Muscle layer of colon (tissue), 2 donors: ENCODE results near the gene CHST12.

Source experiments
- H3K27ac ChIP-seq: one replicate; pipeline ENCODE4 v1.7.0; 2013; ENCODE audit warnings: low read depth, mild to moderate bottlenecking, low read length, moderate library complexity
- H3K27me3 ChIP-seq, 2 donors: one replicate each; pipeline ENCODE4 v1.7.0; 2013; ENCODE audit warnings: low read length in 2 of 2, mild to moderate bottlenecking in 2 of 2; ENCODE audit not compliant: insufficient read depth in 2 of 2, control insufficient read depth in 1 of 2
- H3K36me3 ChIP-seq: one replicate; pipeline ENCODE4 v1.7.0; 2013; ENCODE audit warnings: mild to moderate bottlenecking, low read length; ENCODE audit not compliant: insufficient read depth
- H3K4me1 ChIP-seq: one replicate; pipeline ENCODE4 v1.7.0; 2013; ENCODE audit warnings: mild to moderate bottlenecking, low read length; ENCODE audit not compliant: insufficient read depth
- H3K4me3 ChIP-seq, 2 donors: one replicate each; pipeline ENCODE4 v1.7.0; 2013; ENCODE audit warnings: low read length in 2 of 2, low read depth in 1 of 2, mild to moderate bottlenecking in 1 of 2, moderate library complexity in 1 of 2
- H3K9ac ChIP-seq: one replicate; pipeline ENCODE4 v1.7.0; 2013; ENCODE audit warnings: low read length
- H3K9me3 ChIP-seq: one replicate; pipeline ENCODE4 v1.7.0; 2013; ENCODE audit warnings: mild to moderate bottlenecking, low read length
- donor health status: abdominal sarcoma.
- donor health status: Adenocarcinoma of cecum.

Gene CHST12

DNA sequence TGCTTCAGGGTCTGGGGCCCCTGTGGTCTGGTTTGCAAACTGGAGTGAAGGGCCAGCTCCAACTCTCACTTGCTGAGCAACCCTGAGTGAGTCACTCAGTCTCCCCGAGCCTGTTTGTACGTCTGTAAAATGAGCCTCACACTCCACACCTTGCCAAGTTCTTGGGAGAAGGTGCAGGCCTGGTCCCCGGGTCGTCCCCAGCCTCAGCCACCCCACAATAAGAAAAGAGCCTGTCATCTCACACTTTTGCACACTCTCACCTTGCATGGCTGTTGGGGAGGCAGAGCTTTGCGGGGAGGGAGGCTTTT lies 67.6 kb downstream of the CHST12 start:
- Histone ChIP-seq H3K4me1 (no peaks in the 10 kb centered on the region), H3K27me3 (peaks cover 0 to 10% of the 10 kb centered on the region in 2 donors), H3K4me3 (no peak overlapping the region), H3K9ac (no peak overlapping the region), H3K9me3 (no peaks in the 10 kb centered on the region), H3K27ac (no peak overlapping the region), H3K36me3 (no peaks in the 10 kb centered on the region)

DNA sequence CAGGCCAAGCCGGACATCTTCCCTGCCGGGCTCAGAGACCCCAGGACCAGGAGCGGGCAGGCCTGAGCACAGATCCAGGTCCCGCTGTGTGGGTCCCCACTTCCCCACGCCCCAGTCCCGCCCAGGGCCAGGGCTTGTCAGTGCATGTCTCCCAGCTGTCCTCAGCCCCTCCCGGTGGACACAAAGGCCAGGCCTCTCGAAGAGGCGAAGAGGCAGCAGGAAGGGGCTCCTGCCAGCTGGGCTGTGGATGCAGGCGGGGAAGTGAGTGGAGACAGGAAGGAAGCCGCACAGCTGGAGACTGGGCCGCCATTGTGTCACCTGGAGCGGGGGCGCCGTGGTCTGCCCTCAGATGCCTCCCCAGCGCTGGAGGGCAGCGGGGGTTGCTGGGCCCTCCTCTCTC lies 68.0 kb downstream of the CHST12 start:
- H3K9ac ChIP-seq: no peak overlapping the region
- no peaks in the 10 kb centered on the region for H3K36me3 ChIP-seq
- no peak overlapping the region for H3K4me3 ChIP-seq
- H3K9me3 ChIP-seq: no peaks in the 10 kb centered on the region
- H3K27me3 ChIP-seq: peaks cover 0 to 10% of the 10 kb centered on the region in 2 donors
- H3K4me1 ChIP-seq: no peaks in the 10 kb centered on the region
- H3K27ac ChIP-seq: no peak overlapping the region

DNA sequence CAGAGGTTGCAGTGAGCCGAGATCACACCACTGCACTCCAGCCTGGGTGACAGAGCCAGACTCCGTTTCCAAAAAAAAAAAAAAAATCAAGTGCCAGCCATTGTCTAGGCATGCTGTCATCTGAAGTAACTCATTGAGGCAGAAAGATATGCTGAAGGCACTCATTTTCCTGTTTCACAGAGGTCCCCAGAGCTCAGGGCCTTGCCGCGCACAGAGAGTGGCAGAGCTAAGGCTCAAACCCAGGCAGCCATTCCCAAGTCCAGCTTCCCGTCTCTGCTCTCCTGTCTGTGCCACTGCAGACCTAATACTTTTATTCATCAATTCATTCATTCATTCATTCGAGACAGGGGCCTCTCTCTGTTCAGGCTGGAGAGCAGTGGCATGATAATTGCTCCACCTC lies 69.3 kb downstream of the CHST12 start:
- Histone ChIP-seq H3K4me3 (no peak overlapping the region), H3K9me3 (no peaks in the 10 kb centered on the region), H3K36me3 (no peaks in the 10 kb centered on the region), H3K4me1 (peaks cover 1% of the 10 kb centered on the region), H3K27me3 (peaks cover 0 to 23% of the 10 kb centered on the region in 2 donors), H3K27ac (no peak overlapping the region), H3K9ac (no peak overlapping the region)

DNA sequence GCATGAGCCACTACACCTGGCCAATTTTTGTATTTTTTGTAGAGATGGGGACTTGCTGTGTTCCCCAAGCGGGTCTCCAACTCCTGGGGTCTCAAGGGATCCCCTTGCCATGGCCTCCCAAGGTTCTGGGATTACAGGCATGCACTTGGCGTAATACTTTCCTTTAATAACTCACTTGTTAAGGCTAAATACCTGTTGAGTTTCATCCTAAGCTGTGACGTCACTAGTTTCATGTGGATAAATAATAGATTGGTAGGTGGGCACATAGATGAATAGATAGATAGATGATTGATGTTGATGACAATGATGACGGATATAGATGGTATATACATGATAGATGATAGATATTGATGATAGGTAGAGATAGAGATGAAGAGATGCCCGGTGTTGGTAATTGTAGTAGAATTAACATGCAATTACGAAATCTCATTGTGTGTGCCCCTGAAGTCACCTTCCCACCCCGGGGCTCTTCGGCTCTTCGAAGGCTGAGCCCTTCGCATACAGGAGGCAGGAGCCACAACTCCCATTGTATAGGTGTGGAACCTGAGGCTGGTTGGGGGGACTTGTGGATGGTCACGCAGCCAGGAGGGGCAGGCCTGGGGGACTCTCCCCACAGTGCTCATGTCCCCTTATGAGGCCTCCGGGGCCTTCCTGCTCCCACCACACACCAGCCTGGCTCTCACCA lies 70.2 kb downstream of the CHST12 start:
- Histone ChIP-seq H3K4me1 (peaks cover 8% of the 10 kb centered on the region), H3K27me3 (peaks cover 0 to 25% of the 10 kb centered on the region in 2 donors), H3K27ac (no peak overlapping the region), H3K9ac (no peak overlapping the region), H3K36me3 (no peaks in the 10 kb centered on the region), H3K9me3 (no peaks in the 10 kb centered on the region), H3K4me3 (no peak overlapping the region)

DNA sequence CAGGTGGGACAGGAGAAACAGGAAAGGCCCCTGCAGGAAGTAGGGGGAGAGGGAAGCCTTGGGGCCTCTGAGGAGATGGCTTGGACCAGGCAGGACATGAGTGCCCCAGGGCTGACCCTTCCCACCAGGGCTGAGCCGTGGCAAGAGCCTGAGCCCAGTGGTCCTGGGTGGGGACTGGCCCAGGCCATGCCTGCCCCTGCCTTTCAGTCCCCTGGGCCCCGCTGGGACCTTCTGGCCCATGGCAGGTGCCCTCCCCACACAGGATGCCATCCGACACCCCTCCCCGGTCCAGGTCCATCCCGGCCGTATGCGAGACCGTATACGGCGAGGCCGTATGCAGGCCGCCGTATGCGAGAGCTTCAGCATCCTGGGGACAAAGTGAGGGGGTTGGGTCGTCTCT lies 70.8 kb downstream of the CHST12 start:
- peaks cover 0 to 25% of the 10 kb centered on the region in 2 donors for H3K27me3 ChIP-seq
- no peaks in the 10 kb centered on the region for H3K36me3 ChIP-seq
- H3K4me3 ChIP-seq: no peak overlapping the region
- H3K4me1 ChIP-seq: peaks cover 8% of the 10 kb centered on the region
- no peaks in the 10 kb centered on the region for H3K9me3 ChIP-seq
- H3K9ac ChIP-seq: no peak overlapping the region
- H3K27ac ChIP-seq: no peak overlapping the region

DNA sequence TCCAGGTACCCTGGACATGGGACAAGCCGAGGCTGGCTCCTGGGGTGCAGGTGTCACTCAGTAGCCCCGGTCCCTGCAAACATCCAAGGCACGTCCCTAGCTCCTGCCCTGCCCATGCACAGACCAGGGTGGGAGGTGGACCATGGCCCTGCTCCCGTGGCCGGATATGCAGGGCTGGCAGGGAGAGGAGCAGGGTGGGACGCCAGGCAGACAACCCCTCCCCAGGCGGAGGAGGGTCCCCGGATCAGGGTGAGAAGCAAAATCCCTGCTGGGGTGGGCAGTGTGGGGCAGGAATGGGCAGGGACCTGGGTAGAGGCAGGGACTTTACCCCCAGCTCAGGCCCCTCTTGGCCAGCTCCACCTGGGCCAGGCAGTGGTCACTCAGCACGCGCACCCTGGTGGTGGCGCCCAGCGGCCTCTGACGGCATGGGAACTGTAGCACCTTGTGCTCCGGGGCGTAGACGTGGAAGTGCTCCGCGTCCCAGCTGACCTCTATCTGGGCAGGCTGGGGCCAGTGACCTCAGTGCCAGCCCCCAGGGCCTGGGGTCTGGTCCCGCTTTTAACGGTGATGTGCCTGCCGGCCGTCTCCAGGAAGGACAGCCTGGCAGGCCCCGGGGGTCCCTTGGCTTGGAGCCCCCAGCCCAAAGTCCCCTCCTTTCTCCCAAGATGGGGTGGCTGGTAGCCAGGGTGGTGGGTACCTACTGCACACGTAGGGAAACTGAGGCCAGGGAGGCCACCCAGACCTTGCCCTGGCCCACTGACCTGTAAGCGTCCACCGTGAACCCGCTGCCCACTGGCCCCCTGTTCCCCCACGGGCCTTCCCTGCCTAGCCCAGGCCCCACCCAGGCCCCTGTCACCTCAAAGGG lies 71.6 kb downstream of the CHST12 start:
- Histone ChIP-seq H3K4me1 (peaks cover 8% of the 10 kb centered on the region), H3K4me3 (no peak overlapping the region), H3K27ac (no peak overlapping the region), H3K9ac (no peak overlapping the region), H3K36me3 (no peaks in the 10 kb centered on the region), H3K27me3 (peaks cover 0 to 31% of the 10 kb centered on the region in 2 donors), H3K9me3 (no peaks in the 10 kb centered on the region)

DNA sequence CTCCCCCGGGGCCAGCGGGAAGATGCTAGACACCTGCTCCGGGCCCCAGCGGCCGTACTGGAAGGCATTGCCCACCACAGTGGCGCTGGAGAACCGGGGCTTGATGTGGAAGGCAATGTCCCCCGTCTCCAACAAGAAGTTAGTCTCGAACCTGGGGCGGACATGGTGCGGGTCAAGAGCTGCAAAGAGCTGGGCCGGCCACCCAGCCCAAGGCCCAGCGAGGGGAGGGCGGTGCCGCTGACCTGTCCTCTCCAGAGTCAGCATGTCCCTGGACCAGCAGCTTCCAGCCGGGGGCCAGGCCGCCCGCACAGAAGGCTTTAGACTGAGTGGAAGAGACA lies 72.2 kb downstream of the CHST12 start:
- H3K9me3 ChIP-seq: no peaks in the 10 kb centered on the region
- no peak overlapping the region for H3K9ac ChIP-seq
- H3K4me1 ChIP-seq: peaks cover 8% of the 10 kb centered on the region
- no peaks in the 10 kb centered on the region for H3K36me3 ChIP-seq
- peaks cover 0 to 37% of the 10 kb centered on the region in 2 donors for H3K27me3 ChIP-seq
- H3K4me3 ChIP-seq: no peak overlapping the region
- H3K27ac ChIP-seq: no peak overlapping the region

DNA sequence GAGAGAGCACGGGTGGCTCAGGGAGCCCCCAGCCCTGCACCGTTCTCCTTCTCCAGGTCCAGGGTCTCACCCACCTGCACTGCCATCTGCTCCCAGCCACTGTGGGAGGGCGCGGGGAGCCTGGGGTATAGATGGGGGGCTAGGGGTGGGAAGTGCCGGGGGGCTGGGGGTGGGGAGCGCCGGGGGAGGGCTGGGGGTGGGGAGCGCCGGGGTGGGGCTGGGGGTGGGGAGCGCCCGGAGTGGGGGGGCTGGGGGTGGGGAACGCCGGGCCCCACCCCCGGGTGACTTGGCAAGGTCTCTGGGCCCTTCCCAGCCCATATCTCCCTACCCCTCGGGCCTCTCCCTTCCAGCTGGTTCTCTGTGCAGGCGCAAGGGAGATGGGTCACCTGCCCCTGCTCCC lies 72.9 kb downstream of the CHST12 start, which contains the start of gene GRIFIN:
Gene GRIFIN (minus strand): TSS at position 101 of the 400 bp plus-strand sequence. CDS start 15 bp downstream, at position 86.
- Histone ChIP-seq H3K27me3 (peaks cover 0 to 39% of the 10 kb centered on the region in 2 donors), H3K9me3 (no peaks in the 10 kb centered on the region), H3K4me1 (peaks cover 8% of the 10 kb centered on the region), H3K9ac (no peak within 1 kb of the TSS), H3K4me3 (no peak within 1 kb of the TSS), H3K27ac (no peak within 1 kb of the TSS), H3K36me3 (no peaks in the 10 kb centered on the region)

DNA sequence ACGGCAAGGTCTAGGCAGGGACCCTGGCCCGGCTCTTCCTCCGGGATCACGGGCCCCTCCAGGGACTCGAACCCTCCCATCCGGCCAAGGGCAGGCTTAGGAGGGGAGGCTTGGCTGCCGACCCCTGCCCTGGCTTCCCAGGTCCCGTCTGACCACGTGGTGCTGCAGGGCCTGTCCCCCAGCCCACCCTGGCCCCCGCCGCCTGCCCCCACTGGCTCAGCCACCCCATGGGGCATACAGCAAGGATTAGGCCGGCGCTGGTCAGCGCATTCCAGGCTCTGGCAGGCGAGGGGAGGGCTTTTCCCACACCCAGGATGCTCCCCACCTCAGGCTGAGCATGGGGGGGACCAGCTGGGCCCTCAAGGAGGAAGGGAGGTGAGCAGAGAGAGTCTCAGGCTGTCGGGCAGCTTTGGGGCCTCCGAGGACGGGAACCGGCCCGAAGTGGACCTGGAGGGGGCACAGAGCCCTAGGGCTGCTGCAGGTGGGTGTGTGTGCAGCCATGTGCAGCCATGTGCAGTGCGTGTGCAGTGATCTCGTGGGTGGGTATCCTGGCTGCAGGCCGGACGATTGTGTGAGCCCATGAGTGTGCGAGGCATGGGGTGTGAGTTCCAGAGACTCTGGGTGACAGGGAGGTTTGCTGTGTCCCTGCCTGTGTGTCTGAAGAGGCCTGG lies 73.5 kb downstream of the CHST12 start:
- H3K9me3 ChIP-seq: no peaks in the 10 kb centered on the region
- no peak overlapping the region for H3K9ac ChIP-seq
- H3K27me3 ChIP-seq: peaks cover 0 to 39% of the 10 kb centered on the region in 2 donors
- no peak overlapping the region for H3K27ac ChIP-seq
- H3K4me1 ChIP-seq: peaks cover 8% of the 10 kb centered on the region
- H3K4me3 ChIP-seq: no peak overlapping the region
- H3K36me3 ChIP-seq: no peaks in the 10 kb centered on the region

DNA sequence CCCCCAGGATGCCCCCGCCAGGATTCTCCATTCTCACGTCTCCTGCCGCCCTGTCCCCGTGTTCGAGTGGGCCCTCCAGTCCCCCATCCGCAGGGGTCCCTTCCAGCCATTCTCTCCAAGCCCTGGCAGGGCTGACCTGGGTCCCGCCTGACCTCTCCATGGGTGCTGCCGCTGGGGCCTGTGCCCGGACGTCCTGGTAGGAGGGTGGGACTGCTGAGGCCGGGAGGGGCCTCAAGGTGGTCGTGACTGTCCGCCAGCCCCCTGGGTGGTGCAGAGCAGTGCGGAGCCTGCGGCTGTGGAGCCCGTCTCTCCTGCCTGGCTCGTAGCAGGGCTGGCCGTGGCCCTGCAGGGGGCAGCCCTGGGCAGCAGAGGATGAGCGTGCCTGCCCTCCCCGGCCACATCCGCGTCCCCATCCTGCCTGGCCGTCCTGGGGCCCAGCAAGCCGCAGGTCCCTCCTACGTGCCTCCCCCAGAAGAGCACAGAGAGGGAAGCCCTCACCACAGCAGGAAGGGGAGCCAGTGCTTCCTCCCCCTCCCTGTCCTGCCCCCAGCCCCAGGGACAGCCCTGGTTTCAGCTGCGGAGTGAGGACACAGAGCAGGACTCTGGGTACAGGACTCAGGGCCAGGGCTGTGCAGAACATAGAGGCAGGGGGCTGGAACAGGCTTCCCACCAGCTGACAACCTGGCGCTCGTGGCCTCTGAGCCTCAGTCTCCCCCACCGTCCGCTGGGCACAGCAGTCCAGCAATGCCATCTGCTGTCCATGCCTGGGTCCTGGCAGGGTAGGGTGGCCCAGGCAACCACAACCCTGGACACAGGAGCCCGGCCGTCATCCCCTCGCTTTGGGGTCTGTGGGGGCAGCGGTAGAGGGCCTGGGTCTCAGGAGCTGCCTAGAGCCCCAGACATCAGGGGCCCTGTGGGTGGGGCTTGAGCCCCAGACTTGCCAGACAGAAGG lies 74.3 kb downstream of the CHST12 start:
- H3K27ac ChIP-seq: no peak overlapping the region
- peaks cover 8% of the 10 kb centered on the region for H3K4me1 ChIP-seq
- H3K36me3 ChIP-seq: no peaks in the 10 kb centered on the region
- H3K9me3 ChIP-seq: no peaks in the 10 kb centered on the region
- H3K4me3 ChIP-seq: no peak overlapping the region
- H3K9ac ChIP-seq: no peak overlapping the region
- H3K27me3 ChIP-seq: peaks cover 0 to 46% of the 10 kb centered on the region in 2 donors

DNA sequence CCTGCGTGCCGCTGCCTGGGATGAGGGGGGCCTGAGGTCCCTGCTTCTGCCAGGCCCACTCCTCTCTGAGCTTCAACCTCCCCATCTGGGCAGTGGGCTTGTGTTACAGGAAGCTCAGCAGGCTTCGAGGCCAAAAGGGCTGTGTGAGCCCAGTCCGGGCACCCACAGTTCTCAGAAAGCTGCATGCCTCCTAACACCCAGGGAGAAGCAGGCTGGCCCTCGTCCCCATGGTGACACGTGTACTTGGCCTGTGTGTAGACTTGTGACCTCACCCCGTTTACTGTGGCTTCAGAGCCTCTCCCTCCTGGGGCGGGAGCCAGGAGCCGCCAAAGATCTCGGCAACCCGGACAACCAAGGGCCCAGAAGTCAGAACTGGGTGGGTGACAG lies 75.0 kb downstream of the CHST12 start:
- H3K27ac ChIP-seq: no peak overlapping the region
- H3K9ac ChIP-seq: no peak overlapping the region
- peaks cover 0 to 52% of the 10 kb centered on the region in 2 donors for H3K27me3 ChIP-seq
- H3K4me1 ChIP-seq: peaks cover 8% of the 10 kb centered on the region
- H3K4me3 ChIP-seq: no peak overlapping the region
- no peaks in the 10 kb centered on the region for H3K9me3 ChIP-seq
- H3K36me3 ChIP-seq: no peaks in the 10 kb centered on the region
